Gastrocnemius medialis (tissue), 4 donors: ENCODE data around the gene EGFR.

Experiments used
- CTCF ChIP-seq, 5 experiments: fragments of 450-650 bp in 3 of 5; fragments of 200-600 bp in 2 of 5; sonication (generic) in 2 of 5; IDR thresholded peaks in 4 of 5; conservative IDR thresholded peaks in 1 of 5; 1 replicate in 4 of 5; 2 replicates in 1 of 5; pipeline ENCODE4 v1.5.1; 2016 to 2019; ENCODE audit warnings: antibody characterized with exemption in 5 of 5, mild to moderate bottlenecking in 3 of 5, moderate library complexity in 3 of 5
- POLR2A ChIP-seq, 2 donors: fragments of 450-650 bp; IDR thresholded peaks; one replicate each; pipeline ENCODE4 v1.6.1; 2017; ENCODE audit warnings: antibody characterized with exemption in 2 of 2, mild to moderate bottlenecking in 2 of 2, moderate library complexity in 2 of 2

DNA sequence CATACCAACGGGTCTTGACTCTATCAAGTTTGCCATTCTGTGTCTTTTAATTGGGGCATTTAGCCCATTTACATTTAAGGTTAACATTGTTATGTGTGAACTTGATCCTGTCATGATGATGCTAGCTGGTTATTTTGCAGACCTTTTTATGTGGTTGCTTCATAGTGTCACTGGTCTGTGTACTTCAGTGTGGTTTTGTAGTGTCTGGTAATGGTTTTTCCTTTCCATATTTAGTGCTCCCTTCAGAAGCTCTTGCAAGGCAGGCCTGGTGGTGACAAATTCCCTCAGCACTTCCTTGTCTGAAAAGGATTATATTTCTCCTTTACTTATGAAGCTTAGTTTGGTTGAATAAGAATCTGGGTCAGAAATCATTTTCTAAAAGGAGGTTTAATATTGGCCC lies 211.2 kb downstream of the EGFR start:
- no peak for TF ChIP-seq POLR2A (IDR thresholded peaks at IDR 0.05)
- TF ChIP-seq CTCF (IDR thresholded peaks at IDR 0.05 in 4 of 5, conservative IDR thresholded peaks at IDR 0.05 in 1 of 5), result no peak
